Endothelial cell of umbilical vein (primary cell): Measurements from ENCODE around the gene ST6GALNAC3. TPM values are rescaled to one million over a fixed set of nuclear protein-coding genes. Genes with fewer than 3 reads are reported as not detected.

Source experiments
- BruUV-seq: library from RNA; stranded (reverse); fragments of 400-500 nt; replicated peaks from 2 replicates; lab custom pipeline; 2021; lab: Mats Ljungman, UMichigan
- CTCF ChIA-PET: fragments of 300-600, 350-600 bp; sonication (Branson Sonifier 250); formaldehyde crosslinking; loops from one replicate; lab custom pipeline; 2021; ENCODE audit warnings: antibody characterized with exemption, inconsistent platforms; lab: Charles Lee
- POLR2A ChIA-PET: fragments of 300-600, 350-600 bp; sonication (Branson Sonifier 250); formaldehyde crosslinking; loops from one replicate; lab custom pipeline; 2021; ENCODE audit warnings: antibody characterized with exemption, inconsistent platforms; lab: Charles Lee
- DNase-seq: peaks from one replicate; pipeline ENCODE4 v3.0.0-alpha.2; 2011; ENCODE audit warnings: low read depth, low spot score
- FAIRE-seq: peaks from 2 replicates; lab custom pipeline; 2011; peaks lifted over from hg19 to GRCh38; lab: Jason Lieb, UNC
- H2AFZ ChIP-seq: 2 replicates; pipeline ENCODE4 v1.6.0; 2012; ENCODE audit warnings: low read depth, low read length, control low read depth, inconsistent platforms
- H3K27ac ChIP-seq: 2 replicates; pipeline ENCODE4 v1.5.1; 2011; ENCODE audit warnings: low read depth, mild to moderate bottlenecking, control low read depth, low read length, moderate library complexity; ENCODE audit not compliant: insufficient read depth
- H3K27me3 ChIP-seq, 2 experiments: 2 replicates each; pipeline versions ENCODE4 v1.6.0 to v1.6.1; 2011; ENCODE audit warnings: low read length in 2 of 2, mixed read lengths in 1 of 2; ENCODE audit not compliant: control insufficient read depth in 2 of 2, insufficient read depth in 2 of 2
- H3K36me3 ChIP-seq, 2 experiments: 2 replicates in 1 of 2; 3 replicates in 1 of 2; pipeline ENCODE4 v1.5.1; 2011; ENCODE audit warnings: low read length in 2 of 2, mild to moderate bottlenecking in 1 of 2, moderate library complexity in 1 of 2; ENCODE audit not compliant: control insufficient read depth in 2 of 2, insufficient read depth in 2 of 2; ENCODE audit errors: extremely low read depth in 1 of 2
- H3K4me1 ChIP-seq: 3 replicates; pipeline ENCODE4 v1.5.1; 2011; ENCODE audit warnings: mild to moderate bottlenecking, low read length; ENCODE audit not compliant: control insufficient read depth, insufficient read depth; ENCODE audit errors: extremely low read depth
- H3K4me2 ChIP-seq: 2 replicates; pipeline ENCODE4 v1.6.1; 2011; ENCODE audit warnings: low read length, control low read depth, mixed read lengths; ENCODE audit not compliant: insufficient read depth
- H3K4me3 ChIP-seq, 3 experiments: fragments of 200-600 bp in 1 of 3; sonication (generic), shearing (Covaris generic) in 1 of 3; replicated peaks in 1 of 3; 2 replicates each; pipeline ENCODE4 v1.5.1; 2011 to 2016; ENCODE audit warnings: control low read depth in 3 of 3, low read length in 3 of 3, mild to moderate bottlenecking in 2 of 3, inconsistent platforms in 1 of 3, low read depth in 1 of 3, moderate library complexity in 1 of 3; ENCODE audit not compliant: insufficient read depth in 1 of 3
- H3K79me2 ChIP-seq: 2 replicates; pipeline ENCODE4 v1.6.0; 2012; ENCODE audit warnings: low read length, inconsistent platforms; ENCODE audit not compliant: control insufficient read depth, insufficient read depth
- H3K9ac ChIP-seq: replicated peaks from 2 replicates; pipeline ENCODE3; 2011; ENCODE audit warnings: low read length, control low read depth; ENCODE audit not compliant: insufficient read depth; ENCODE audit errors: extremely low read depth
- H3K9me1 ChIP-seq: replicated peaks from 3 replicates; pipeline ENCODE4 v1.6.0; 2011; ENCODE audit warnings: mild to moderate bottlenecking, low read length; ENCODE audit not compliant: control insufficient read depth, insufficient read depth; ENCODE audit errors: extremely low read depth
- H3K9me3 ChIP-seq: replicated peaks from 2 replicates; pipeline ENCODE4 v1.5.1; 2012; ENCODE audit warnings: low read length, inconsistent platforms; ENCODE audit not compliant: control insufficient read depth, insufficient read depth
- H4K20me1 ChIP-seq: replicated peaks from 2 replicates; pipeline ENCODE3; 2011; ENCODE audit warnings: mild to moderate bottlenecking, low read length; ENCODE audit not compliant: control insufficient read depth, insufficient read depth; ENCODE audit errors: extremely low read depth
- EZH2 ChIP-seq: IDR thresholded peaks from 2 replicates; pipeline ENCODE4 v1.6.1; 2012; ENCODE audit warnings: borderline replicate concordance, low read depth, mild to moderate bottlenecking, moderate library complexity, low read length, inconsistent platforms; ENCODE audit not compliant: severe bottlenecking
- FOS ChIP-seq: IDR thresholded peaks from 2 replicates; pipeline ENCODE4 v1.6.1; 2011; ENCODE audit warnings: mild to moderate bottlenecking, low read length, moderate library complexity, borderline replicate concordance; ENCODE audit not compliant: insufficient read depth
- GATA2 ChIP-seq: IDR thresholded peaks from 2 replicates; pipeline ENCODE4 v1.7.0; 2011; ENCODE audit warnings: low read depth, mild to moderate bottlenecking, moderate library complexity, mixed read lengths, low read length; ENCODE audit not compliant: insufficient read length, insufficient read depth
- JUN ChIP-seq: IDR thresholded peaks from 2 replicates; pipeline ENCODE4 v1.6.1; 2011; ENCODE audit warnings: borderline replicate concordance, low read depth; ENCODE audit not compliant: insufficient read length, insufficient read depth
- MYC ChIP-seq: IDR thresholded peaks from one replicate; pipeline ENCODE4 v1.6.1; 2011; ENCODE audit warnings: mild to moderate bottlenecking, low read depth, low read length
- POLR2A ChIP-seq: IDR thresholded peaks from 2 replicates; pipeline ENCODE4 v1.6.1; 2012; ENCODE audit warnings: low read depth, mild to moderate bottlenecking, control low read depth, low read length
- POLR2AphosphoS5 ChIP-seq: IDR thresholded peaks from 2 replicates; pipeline ENCODE4 v1.6.1; 2012; ENCODE audit warnings: low read depth, mild to moderate bottlenecking, control low read depth, low read length, moderate library complexity; ENCODE audit not compliant: insufficient read depth
- dilution Hi-C: fragments of 300-500 bp; cut with MboI; formaldehyde crosslinking; loops from one replicate; pipeline ENCODE4 v1.15.0; 2019; ENCODE audit warnings: low sequenced_read_pairs; ENCODE audit not compliant: extremely low pct_ligation_motif_present
- intact Hi-C: fragments of 100-400 bp; cut with micrococcal nuclease; formaldehyde crosslinking; loops from one replicate; pipeline ENCODE4 v1.10.0; 2022
- polyA plus RNA-seq, 4 experiments: library from polyadenylated mRNA; depleted of rRNA in 3 of 4; stranded (reverse) in 3 of 4; unstranded in 1 of 4; fragments of >200 nt; gene quantifications; 2 replicates each; pipeline versions ENCODE4 v1.2.1 to v1.2.3, GENCODE V29; 2011 to 2012; ENCODE audit warnings: missing spikeins in 1 of 4
- total RNA-seq: library from RNA; stranded (reverse); gene quantifications from 2 replicates; pipeline ENCODE4 v1.2.3, GENCODE V29; 2021
- TF ChIP-seq, protein P1 (sequence below), 2 donors: IDR thresholded peaks; 1 replicate in 1 of 2; 2 replicates in 1 of 2; pipeline ENCODE4 v1.5.1; 2011; ENCODE audit warnings: low read length in 2 of 2, mild to moderate bottlenecking in 2 of 2, moderate library complexity in 2 of 2, control low read depth in 1 of 2, inconsistent platforms in 1 of 2, low read depth in 1 of 2; ENCODE audit not compliant: insufficient read depth in 1 of 2; ENCODE audit errors: extremely low read depth in 1 of 2

The ST6GALNAC3 gene
- total and polyA plus RNA-seq, 2 donors (not counting 3 experiments of a cell fraction or from before 2014, with no cell fraction given) = 7.6 to 48.3 TPM

DNA sequence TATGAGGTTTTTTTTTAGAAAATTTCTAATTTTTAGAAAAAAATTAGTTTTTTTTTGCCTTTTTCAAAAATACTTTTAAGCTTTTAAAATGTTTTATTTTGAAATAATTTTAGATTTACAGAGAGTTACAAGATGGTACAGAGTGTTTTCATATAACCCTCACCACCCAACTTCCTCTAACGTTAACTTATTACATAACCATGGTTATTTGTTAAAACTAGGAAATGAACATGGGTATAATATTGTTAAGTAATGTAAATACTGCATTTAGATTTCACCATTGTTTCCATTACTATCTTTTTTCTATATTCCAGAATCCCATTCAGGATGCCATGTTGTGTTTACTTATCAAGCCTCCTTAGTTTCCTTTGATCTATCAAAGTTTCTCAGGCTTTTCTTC, 45.2 kb upstream of the ST6GALNAC3 start:
- Histone ChIP-seq H3K36me3 (no peaks in the 10 kb centered on the region), H3K9me3 (no peaks in the 10 kb centered on the region), H3K27me3 (peaks cover 0 to 3% of the 10 kb centered on the region in 2 experiments), H3K9ac (no peak overlapping the region), H2AFZ (no peak overlapping the region), H3K9me1 (no peaks in the 10 kb centered on the region), H4K20me1 (no peaks in the 10 kb centered on the region), H3K4me2 (no peak overlapping the region), H3K79me2 (no peaks in the 10 kb centered on the region), H3K4me1 (no peaks in the 10 kb centered on the region), H3K27ac (no peak overlapping the region), H3K4me3 (no peak overlapping the region)
- intact Hi-C loops (no loop called here), dilution Hi-C loops (no loop called here)
- CTCF ChIA-PET = no interaction called here
- POLR2A ChIA-PET = no interaction called here
- DNase-seq (no peak), FAIRE-seq (no peak)
- no peak for TF ChIP-seq FOS
- TF ChIP-seq POLR2AphosphoS5 = no peak
- no peak for TF ChIP-seq GATA2
- no peak for TF ChIP-seq POLR2A
- no peak for TF ChIP-seq EZH2
- no TSS peak for BruUV-seq

DNA sequence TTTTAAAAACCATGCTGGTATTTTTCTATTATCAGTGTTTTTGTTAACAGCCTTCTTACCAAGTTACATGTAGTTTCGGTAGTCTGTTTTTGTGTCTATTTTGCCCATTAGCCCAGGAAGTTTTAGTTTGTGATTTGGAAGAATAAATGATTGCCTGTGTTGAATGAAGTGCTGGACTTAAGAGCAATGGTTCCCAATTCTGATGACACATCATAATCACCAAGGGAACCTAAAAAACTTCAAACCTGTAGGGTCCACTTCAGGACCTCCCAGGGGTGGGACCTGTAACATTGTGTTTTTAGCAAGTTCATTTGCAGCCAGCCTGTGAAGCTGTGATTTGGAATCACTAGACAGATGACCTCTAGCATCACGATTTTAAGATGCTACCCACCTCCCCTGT, 43.0 kb upstream of the ST6GALNAC3 start:
- intact Hi-C loops (no loop called here), dilution Hi-C loops (no loop called here)
- Histone ChIP-seq H3K9ac (no peak overlapping the region), H3K4me1 (no peaks in the 10 kb centered on the region), H3K4me3 (no peak overlapping the region), H3K9me1 (no peaks in the 10 kb centered on the region), H3K79me2 (no peaks in the 10 kb centered on the region), H3K27me3 (peaks cover 0 to 3% of the 10 kb centered on the region in 2 experiments), H3K9me3 (no peaks in the 10 kb centered on the region), H3K36me3 (no peaks in the 10 kb centered on the region), H4K20me1 (no peaks in the 10 kb centered on the region), H3K27ac (no peak overlapping the region), H3K4me2 (no peak overlapping the region), H2AFZ (no peak overlapping the region)
- FAIRE-seq (no peak), DNase-seq (no peak)
- ChIA-PET POLR2A (no interaction called here), CTCF (interaction anchor here (1.0 to 2.3 kb wide), 2 partner anchors 123 kb away, joined by 4 to 9 read pairs; no protein-coding TSS in a partner anchor)
- no peak for TF ChIP-seq POLR2A
- TF ChIP-seq, protein P1, sequence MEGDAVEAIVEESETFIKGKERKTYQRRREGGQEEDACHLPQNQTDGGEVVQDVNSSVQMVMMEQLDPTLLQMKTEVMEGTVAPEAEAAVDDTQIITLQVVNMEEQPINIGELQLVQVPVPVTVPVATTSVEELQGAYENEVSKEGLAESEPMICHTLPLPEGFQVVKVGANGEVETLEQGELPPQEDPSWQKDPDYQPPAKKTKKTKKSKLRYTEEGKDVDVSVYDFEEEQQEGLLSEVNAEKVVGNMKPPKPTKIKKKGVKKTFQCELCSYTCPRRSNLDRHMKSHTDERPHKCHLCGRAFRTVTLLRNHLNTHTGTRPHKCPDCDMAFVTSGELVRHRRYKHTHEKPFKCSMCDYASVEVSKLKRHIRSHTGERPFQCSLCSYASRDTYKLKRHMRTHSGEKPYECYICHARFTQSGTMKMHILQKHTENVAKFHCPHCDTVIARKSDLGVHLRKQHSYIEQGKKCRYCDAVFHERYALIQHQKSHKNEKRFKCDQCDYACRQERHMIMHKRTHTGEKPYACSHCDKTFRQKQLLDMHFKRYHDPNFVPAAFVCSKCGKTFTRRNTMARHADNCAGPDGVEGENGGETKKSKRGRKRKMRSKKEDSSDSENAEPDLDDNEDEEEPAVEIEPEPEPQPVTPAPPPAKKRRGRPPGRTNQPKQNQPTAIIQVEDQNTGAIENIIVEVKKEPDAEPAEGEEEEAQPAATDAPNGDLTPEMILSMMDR (IDR thresholded peaks at IDR 0.05; ENCODE audit: extremely low read depth in 1 of 2, insufficient read depth in 1 of 2, low read depth in 1 of 2, low read length in 2 of 2) = no peak
- no peak for TF ChIP-seq GATA2
- no peak for TF ChIP-seq JUN
- TF ChIP-seq MYC = no peak
- BruUV-seq = no TSS peak
